GM12891 (cell line): ENCODE data around the gene HAS3.

ENCODE experiments used
- PAX5 ChIP-seq: IDR thresholded peaks from 2 replicates; pipeline ENCODE4 v1.6.1; 2011; ENCODE audit warnings: low read length, moderate library complexity, mild to moderate bottlenecking; ENCODE audit not compliant: insufficient read depth, severe bottlenecking
- POLR2A ChIP-seq: IDR thresholded peaks from 2 replicates; pipeline ENCODE4 v1.6.1; 2011; ENCODE audit warnings: low read depth, low read length, control low read depth
- POLR2AphosphoS5 ChIP-seq: IDR thresholded peaks from 2 replicates; pipeline ENCODE4 v1.6.1; 2011; ENCODE audit warnings: low read depth, low read length, control low read depth
- POU2F2 ChIP-seq: IDR thresholded peaks from 2 replicates; pipeline ENCODE4 v1.6.1; 2011; ENCODE audit warnings: low read depth, mild to moderate bottlenecking, control low read depth, low read length, moderate library complexity
- SPI1 ChIP-seq: IDR thresholded peaks from 2 replicates; pipeline ENCODE4 v1.6.1; 2011; ENCODE audit warnings: low read depth, low read length, control low read depth
- TAF1 ChIP-seq: IDR thresholded peaks from 2 replicates; pipeline ENCODE4 v1.6.1; 2011; ENCODE audit warnings: low read depth, low read length, control low read depth

DNA sequence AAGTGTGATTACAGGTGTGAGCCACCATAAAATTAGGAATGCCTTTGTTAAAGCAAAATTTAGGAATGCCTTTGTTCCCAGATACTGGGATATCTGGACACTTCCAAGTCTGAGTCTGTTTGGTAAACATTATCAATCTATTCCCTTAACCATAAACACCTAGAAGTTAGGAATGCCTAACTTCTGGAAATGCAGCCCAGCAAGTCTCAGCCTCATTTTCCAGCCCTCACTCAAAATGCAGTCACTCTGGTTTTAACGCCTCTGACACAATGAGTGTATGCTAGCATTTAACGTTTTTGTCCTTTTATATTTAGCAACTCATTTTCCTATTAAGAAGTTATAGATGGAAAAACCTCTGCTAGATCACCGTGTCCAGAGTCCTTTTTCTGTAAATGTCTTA is 34.4 kb upstream of the HAS3 start:
- TF ChIP-seq SPI1, result no peak
- TF ChIP-seq POLR2AphosphoS5, result no peak
- TF ChIP-seq POLR2A, result no peak
- no peak for TF ChIP-seq TAF1
- no peak for TF ChIP-seq PAX5
- no peak for TF ChIP-seq POU2F2
